ENCODE results near the gene EFEMP2.

The EFEMP2 gene

GRCh38 chr11:65872586-65873317, at the start of gene EFEMP2:
EFEMP2 (minus strand) TSS chr11:65872800; CDS start chr11:65872354, 446 bp downstream.
- peak; percentile 65 for DNase-seq

- no peak for DNase-seq
These were observed 49.3 kb upstream of the EFEMP2 start for GRCh38 chr11:65921876-65922275.

DNA sequence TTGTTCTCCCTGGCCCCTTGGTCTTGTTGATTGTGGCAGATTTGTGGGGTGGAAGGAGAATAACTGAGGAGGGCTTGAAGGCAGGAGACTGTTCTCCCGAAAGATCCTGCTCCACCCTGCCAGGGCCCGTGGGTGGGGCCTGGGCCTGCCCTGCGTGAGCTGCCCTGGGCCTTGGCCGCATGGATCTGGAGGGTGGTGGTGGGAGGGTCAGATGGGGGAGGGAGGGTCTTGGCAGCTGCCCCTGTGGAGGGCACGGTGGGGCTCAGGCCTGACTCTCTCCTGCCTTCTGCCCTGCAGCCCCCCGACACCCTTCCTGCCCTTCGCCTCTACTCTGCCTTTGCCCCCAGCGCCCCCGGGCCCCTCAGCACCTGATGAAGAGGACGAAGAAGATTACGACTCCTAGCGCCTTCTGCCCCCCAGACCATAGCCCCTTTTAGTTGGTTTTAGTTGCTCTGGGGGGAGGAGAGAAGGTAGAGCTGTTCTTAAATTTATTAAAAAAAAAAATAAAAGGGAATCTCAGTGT, 48.5 kb upstream of the EFEMP2 start:
- no peak for DNase-seq

GRCh38 chr11:65920372-65920802, 47.8 kb upstream of the EFEMP2 start:
- peak; percentile 26 for DNase-seq

DNA sequence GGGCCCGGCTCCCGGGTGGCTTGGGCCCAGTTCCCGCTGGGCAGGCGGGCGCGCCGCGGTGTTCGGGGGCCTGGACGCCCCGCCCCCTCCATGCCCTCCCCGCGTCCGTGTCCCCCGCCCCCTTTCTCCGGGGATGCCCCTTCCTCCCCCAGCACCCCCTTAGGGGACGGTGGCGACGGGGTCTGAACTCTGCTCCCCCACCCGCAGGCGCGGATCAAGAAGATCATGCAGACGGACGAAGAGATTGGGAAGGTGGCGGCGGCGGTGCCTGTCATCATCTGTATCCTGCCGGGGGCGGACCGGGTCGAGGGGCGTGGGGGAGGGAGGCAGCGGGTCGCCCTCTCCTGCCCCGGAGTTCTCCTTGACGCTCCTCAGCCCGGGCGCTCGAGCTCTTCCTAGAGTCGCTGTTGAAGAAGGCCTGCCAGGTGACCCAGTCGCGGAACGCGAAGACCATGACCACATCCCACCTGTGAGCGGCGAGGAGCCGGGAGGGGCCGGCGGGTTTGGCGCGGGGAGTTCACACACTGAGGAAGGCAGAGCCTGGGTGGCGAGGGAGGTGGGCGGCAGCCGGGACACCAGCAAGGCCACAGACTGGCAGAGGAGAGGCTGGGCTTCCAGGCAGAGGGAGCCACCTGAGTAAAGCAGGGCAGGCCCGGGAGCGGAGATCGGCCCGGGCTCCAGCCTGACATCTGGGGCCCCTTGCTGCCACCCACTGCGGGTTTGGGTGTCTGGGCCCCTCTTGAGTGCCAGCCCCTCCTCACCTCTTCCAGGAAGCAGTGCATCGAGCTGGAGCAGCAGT, 47.2 kb upstream of the EFEMP2 start:
- no peak for DNase-seq

DNA sequence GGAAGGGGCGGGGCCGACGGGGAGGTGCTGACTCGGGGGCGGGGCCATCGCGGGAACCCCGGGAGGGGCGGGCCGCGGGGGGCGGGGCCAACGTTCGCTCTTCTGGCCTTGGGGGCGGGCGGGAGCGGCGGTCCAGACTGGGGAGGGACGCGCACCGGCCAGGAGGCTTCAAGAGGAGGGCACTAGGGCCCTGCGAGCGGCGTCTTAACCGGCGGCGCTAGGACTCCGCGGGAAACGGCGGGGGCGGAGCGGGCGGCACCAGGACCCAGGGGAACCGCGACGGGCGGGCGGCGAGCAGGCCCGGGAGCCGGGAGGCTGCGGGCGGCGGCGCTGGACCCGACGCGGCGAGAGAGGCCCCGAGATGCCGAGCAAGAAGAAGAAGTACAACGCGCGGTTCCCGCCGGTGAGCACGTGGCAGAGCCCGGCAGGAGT, 46.6 kb upstream of the EFEMP2 start, which contains the start of gene DRAP1:
DRAP1 (plus strand) TSS at position 286 of the 432 bp plus-strand sequence; CDS start at position 362, 76 bp downstream.
- DNase-seq = peak; percentile 98

- DNase-seq = peak; percentile 48
These were observed 45.9 kb upstream of the EFEMP2 start, which contains the start of gene C11orf68 for GRCh38 chr11:65918211-65919140. C11orf68 (minus strand) TSS chr11:65919062; CDS start chr11:65919031, 31 bp downstream.

DNA sequence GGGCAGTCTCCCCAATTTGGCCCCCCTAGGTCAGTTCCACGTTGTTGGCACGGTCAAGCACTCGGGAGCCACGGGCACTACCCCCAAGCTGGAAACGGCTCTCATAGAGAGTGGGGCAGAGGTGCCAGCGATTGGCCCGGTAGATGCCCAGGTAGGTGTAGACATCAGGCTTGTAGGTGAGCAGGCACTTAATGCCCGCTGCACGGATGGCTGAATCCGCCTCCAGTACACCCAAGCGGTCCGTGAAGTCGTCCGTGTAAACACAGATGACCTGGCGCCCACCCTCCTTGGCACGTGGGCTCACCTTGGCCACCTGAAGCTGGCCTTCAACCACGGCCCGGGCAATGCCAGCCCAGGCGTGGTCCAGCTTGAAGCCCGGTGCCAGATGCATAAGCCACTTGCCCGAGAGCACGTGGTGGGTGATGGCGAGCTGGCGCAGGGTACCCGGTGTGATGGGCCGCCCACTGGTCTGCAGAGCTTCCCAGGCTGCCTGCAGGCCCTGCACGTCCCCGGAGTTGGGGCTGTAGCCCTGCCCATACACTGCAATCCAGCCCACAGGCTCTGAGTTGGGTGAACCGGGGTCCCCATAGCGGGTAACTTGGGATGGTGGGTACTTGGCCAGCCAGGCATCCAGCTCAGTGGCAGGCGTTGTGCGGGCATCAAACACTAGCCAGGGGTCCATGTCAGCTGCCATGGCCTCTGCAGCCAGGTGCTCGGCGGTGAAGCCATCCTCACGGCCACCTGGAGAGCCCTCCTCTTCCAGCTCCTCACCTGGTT, 45.0 kb upstream of the EFEMP2 start:
- DNase-seq = no peak

GRCh38 chr11:65917077-65917433, 44.5 kb upstream of the EFEMP2 start:
- no peak for DNase-seq

- DNase-seq = no peak
These were observed 43.8 kb upstream of the EFEMP2 start for GRCh38 chr11:65916391-65916790.

DNA sequence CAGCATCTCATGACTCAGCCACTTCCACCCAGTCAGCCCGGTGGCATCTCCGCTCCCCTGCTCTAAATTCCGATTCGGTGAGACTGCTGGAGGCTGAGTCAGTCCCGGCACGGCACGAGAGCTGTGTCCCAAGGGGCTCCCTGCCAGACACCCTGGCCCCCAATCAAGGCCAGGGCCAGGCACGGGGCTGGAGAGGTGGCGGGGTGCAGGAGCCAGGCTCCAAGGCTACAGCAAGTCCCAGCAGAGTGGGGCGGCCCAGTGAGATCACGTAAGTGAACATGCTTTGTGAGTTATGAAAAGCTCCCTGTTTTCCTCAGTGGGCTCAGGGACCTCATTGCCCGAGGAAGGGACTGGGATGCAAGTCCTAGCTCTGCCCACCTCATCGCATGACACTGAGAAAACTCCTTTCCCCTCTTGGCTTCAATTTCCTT, 43.2 kb upstream of the EFEMP2 start:
- peak; percentile 100 for DNase-seq

DNA sequence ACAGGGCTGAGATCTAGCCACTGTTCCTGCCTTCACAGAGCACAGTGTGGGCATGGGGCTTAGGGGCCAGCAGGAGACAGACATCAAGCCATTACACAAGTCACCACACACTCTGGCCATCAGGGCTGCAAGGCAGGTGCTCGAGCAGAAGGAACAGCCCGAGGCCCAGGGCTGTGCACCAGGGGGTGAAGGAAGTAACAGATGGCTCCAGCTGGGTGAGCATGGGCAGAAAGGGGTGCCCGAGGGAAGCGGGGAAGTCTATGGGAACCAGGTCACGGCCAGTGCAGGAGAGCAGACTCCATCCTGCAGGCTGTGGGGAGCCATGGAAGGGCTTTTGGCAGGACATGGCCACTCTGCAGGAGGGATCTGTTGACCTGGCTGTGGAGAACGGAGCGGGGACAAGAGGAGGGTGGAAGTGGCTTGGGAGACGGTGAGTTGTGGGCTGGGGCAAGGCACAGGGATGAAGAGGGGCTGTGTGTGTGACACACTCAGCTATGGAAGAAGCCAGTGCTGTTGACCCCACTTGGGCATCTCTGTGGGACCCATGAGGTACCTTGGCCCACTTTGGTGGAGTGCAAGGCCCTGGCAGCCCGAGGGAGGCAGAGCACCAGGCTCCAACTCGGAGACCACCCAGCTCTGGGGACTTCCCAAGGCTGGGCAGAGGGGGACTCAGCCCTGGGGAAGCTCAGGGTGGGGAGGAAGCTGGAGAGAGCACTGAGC, 42.7 kb upstream of the EFEMP2 start:
- DNase-seq = peak; percentile 70

GRCh38 chr11:65912845-65913244, 40.2 kb upstream of the EFEMP2 start:
- DNase-seq = peak; percentile 87

GRCh38 chr11:65911682-65912568, 39.3 kb upstream of the EFEMP2 start:
- peak; percentile 98 for DNase-seq

DNA sequence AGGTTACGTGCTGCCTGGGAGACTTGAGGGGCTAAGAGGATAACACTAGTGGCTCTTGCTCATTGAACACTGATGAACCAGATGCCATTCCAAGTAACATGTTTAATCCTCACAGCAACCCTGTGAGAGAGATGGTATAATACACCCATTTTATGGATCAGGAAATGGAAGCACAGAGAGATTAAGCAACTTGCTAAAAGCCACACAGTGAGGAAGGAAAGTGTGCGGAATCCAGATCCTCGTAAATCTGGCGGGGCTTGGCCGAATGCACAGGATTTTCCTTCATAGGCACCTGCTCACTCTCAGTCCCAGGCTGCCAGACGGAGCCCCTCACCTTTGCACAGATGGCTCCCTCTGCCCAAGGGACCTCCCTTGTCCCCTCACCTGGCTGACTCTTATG, 35.3 kb upstream of the EFEMP2 start:
- DNase-seq = no peak

- DNase-seq = no peak
These were observed 34.0 kb upstream of the EFEMP2 start for GRCh38 chr11:65906602-65907001.

GRCh38 chr11:65903715-65904114, 31.1 kb upstream of the EFEMP2 start:
- DNase-seq = no peak

GRCh38 chr11:65903068-65903481, 30.5 kb upstream of the EFEMP2 start:
- DNase-seq = peak; percentile 98

- DNase-seq = no peak
These were observed 28.2 kb upstream of the EFEMP2 start for GRCh38 chr11:65900899-65901180.

All from EL (cell line).